ENCODE data around the gene OSBPL5. TPM values are rescaled to one million over a fixed set of nuclear protein-coding genes. Genes with fewer than 3 reads are reported as not detected.
A peak's percentile ranks its signal among the peaks of the same experiment; 100 is the strongest.

Gene OSBPL5
- total RNA-seq, 1 experiment from 2014 or later: 4.1 TPM

- no peak for DNase-seq (ENCODE audit: low read depth)
Measured at GRCh38 chr11:3163241-3163981, 1.7 kb downstream of the OSBPL5 start.

- no peak for DNase-seq (ENCODE audit: low read depth)
Measured at GRCh38 chr11:3162410-3163240, 2.5 kb downstream of the OSBPL5 start.

- DNase-seq (ENCODE audit: low read depth): no peak
Measured at GRCh38 chr11:3161720-3162409, 3.2 kb downstream of the OSBPL5 start.

- DNase-seq (ENCODE audit: low read depth): no peak
Measured at GRCh38 chr11:3161309-3161708, 3.8 kb downstream of the OSBPL5 start.

- DNase-seq (ENCODE audit: low read depth): peak; percentile 82
Measured at GRCh38 chr11:3160252-3161031, 4.7 kb downstream of the OSBPL5 start.

GRCh38 chr11:3159296-3160190 is 5.6 kb downstream of the OSBPL5 start:
- no peak for DNase-seq (ENCODE audit: low read depth)

GRCh38 chr11:3158821-3159220 is 6.3 kb downstream of the OSBPL5 start:
- no peak for DNase-seq (ENCODE audit: low read depth)

GRCh38 chr11:3158131-3158591 is 6.9 kb downstream of the OSBPL5 start:
- no peak for DNase-seq (ENCODE audit: low read depth)

GRCh38 chr11:3157381-3158130 is 7.6 kb downstream of the OSBPL5 start:
- peak; percentile 46 for DNase-seq (ENCODE audit: low read depth)

- DNase-seq (ENCODE audit: low read depth): no peak
Measured at GRCh38 chr11:3156661-3157311, 8.3 kb downstream of the OSBPL5 start.

GRCh38 chr11:3156282-3156660 is 8.8 kb downstream of the OSBPL5 start:
- DNase-seq (ENCODE audit: low read depth): no peak

- no peak for DNase-seq (ENCODE audit: low read depth)
Measured at GRCh38 chr11:3155691-3156258, 9.3 kb downstream of the OSBPL5 start.

GRCh38 chr11:3155216-3155615 is 9.9 kb downstream of the OSBPL5 start:
- no peak for DNase-seq (ENCODE audit: low read depth)

GRCh38 chr11:3154001-3154599 is 11.0 kb downstream of the OSBPL5 start:
- DNase-seq (ENCODE audit: low read depth): peak; percentile 84

GRCh38 chr11:3153291-3153861 is 11.7 kb downstream of the OSBPL5 start:
- peak; percentile 82 for DNase-seq (ENCODE audit: low read depth)

GRCh38 chr11:3152471-3153110 is 12.5 kb downstream of the OSBPL5 start:
- DNase-seq (ENCODE audit: low read depth): peak; percentile 61

GRCh38 chr11:3150726-3151125 is 14.4 kb downstream of the OSBPL5 start:
- DNase-seq (ENCODE audit: low read depth): no peak

GRCh38 chr11:3149852-3150188 is 15.3 kb downstream of the OSBPL5 start:
- DNase-seq (ENCODE audit: low read depth): no peak

All from Daoy (cell line).